ENCODE data around the gene IZUMO1.

GRCh38 chr19:48702701-48703100 lies 44.0 kb downstream of the IZUMO1 start:
- TF ChIP-seq GATA3 (IDR thresholded peaks at IDR 0.05; ENCODE audit: borderline replicate concordance) (no peak), CTCF (IDR thresholded peaks at IDR 0.05) (no peak), FOSL2 (IDR thresholded peaks at IDR 0.05) (no peak), FOSL2 (CRISPR knock-in tag; IDR thresholded peaks at IDR 0.05) (no peak), SMC3 (IDR thresholded peaks at IDR 0.05) (no peak), KDM1A (IDR thresholded peaks at IDR 0.05; ENCODE audit: low read depth) (no peak), HDAC2 (IDR thresholded peaks at IDR 0.05) (no peak), SREBF2 (IDR thresholded peaks at IDR 0.05) (no peak), MAFK (IDR thresholded peaks at IDR 0.05; ENCODE audit: partially characterized antibody) (no peak)
